Activated CD4-positive, alpha-beta T cell treated with anti-CD3 and anti-CD28 coated beads, Interleukin-2, amount 10 ng/mL, durations not matched to agents 7 days and 5 days (primary cell): ENCODE data around the gene PCED1B. TPM values are rescaled to one million over a fixed set of nuclear protein-coding genes. Genes with fewer than 3 reads are reported as not detected.
"Not testable (repeated sequence)": the region's sequence is repeated elsewhere in the genome, so short reads cannot be mapped to it uniquely, and the experiment has no call there.

Source experiments
- CTCF ChIA-PET: fragments of 350-600 bp; sonication (Branson Sonifier 250); formaldehyde crosslinking; loops from one replicate; lab custom pipeline; 2021; ENCODE audit warnings: antibody characterized with exemption; lab: Charles Lee
- POLR2A ChIA-PET: fragments of 350-600 bp; sonication (Branson Sonifier 250); formaldehyde crosslinking; loops from one replicate; lab custom pipeline; 2021; ENCODE audit warnings: antibody characterized with exemption; lab: Charles Lee
- DNase-seq: peaks from one replicate; pipeline ENCODE4 v3.0.0-alpha.2; 2020
- H3K27ac Mint-ChIP-seq: one replicate; pipeline ENCODE4 v1.8.0; 2021; ENCODE audit warnings: mild to moderate bottlenecking, moderate library complexity, mixed read lengths
- H3K27me3 Mint-ChIP-seq: one replicate; pipeline ENCODE4 v1.8.0; 2021; ENCODE audit warnings: mixed read lengths
- H3K36me3 Mint-ChIP-seq: one replicate; pipeline ENCODE4 v1.8.0; 2021; ENCODE audit warnings: low read depth, mixed read lengths
- H3K4me1 Mint-ChIP-seq: one replicate; pipeline ENCODE4 v1.8.0; 2021; ENCODE audit warnings: mixed read lengths
- H3K4me3 Mint-ChIP-seq: one replicate; pipeline ENCODE4 v1.8.0; 2021; ENCODE audit warnings: mild to moderate bottlenecking, moderate library complexity, mixed read lengths
- H3K9me3 Mint-ChIP-seq: one replicate; pipeline ENCODE4 v1.8.0; 2021; ENCODE audit warnings: mixed read lengths
- total RNA-seq, 2 experiments: library from RNA; stranded (reverse); gene quantifications; one replicate each; pipeline ENCODE4 v1.2.3, GENCODE V29; 2021

The PCED1B gene
- total RNA-seq, 2 experiments from 2014 or later = 58.7 to 59.7 TPM

DNA sequence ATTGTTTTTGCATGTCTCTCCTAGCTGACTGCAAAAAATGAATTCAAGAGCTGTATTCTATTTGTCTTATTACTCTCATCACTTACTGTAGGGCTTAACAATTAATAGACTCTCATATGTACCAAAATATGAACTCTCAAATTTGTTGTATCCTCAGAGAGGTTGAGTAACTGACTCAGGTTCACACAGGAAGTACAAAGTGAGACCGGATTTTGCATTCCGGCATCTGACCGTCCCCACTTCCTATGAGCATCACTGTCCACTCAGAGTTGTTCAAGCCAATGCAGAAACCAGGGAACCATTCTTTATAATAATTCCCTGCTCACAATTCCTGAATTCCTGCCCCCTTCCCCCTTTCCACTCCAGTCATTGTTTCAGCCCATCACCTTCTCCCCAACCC lies 113.6 kb downstream of the PCED1B start:
- Mint-ChIP-seq H3K4me3 (peak overlapping the region; percentile 45), H3K27ac (peak overlapping the region; percentile 88), H3K36me3 (peaks cover 53% of the 10 kb centered on the region), H3K9me3 (peaks cover 7% of the 10 kb centered on the region), H3K4me1 (peaks cover 69% of the 10 kb centered on the region), H3K27me3 (no peaks in the 10 kb centered on the region)
- no peak for DNase-seq
- CTCF ChIA-PET = interaction anchor here (0.9 to 2.3 kb wide), 8 partner anchors 9 to 204 kb away, joined by 3 to 16 read pairs (median 4); no protein-coding TSS in a partner anchor
- POLR2A ChIA-PET = no interaction called here

DNA sequence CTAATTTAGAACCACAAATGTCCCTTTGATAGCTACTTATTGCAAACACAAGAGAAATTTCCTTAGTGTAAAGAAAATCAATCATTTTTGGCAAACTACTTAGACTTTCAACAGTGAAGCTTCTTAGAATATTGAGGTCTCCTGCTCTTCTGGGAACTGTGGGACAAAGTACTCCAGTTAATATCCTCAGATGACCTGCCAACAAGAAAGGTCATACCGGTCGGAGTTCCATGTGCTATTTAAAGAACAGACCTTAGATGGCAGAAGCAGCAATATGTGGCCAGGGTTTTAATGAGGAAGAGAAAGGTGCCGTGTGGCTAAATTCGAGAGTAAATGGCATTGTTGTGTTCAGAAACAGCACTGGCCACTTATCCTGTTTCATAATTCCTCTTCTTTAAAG lies 115.1 kb downstream of the PCED1B start:
- POLR2A ChIA-PET = no interaction called here
- CTCF ChIA-PET = interaction anchor here (0.9 to 2.3 kb wide), 4 partner anchors 10 to 33 kb away, joined by 3 to 16 read pairs (median 4); no protein-coding TSS in a partner anchor
- H3K36me3 Mint-ChIP-seq = peaks cover 43% of the 10 kb centered on the region
- H3K4me1 Mint-ChIP-seq = peaks cover 58% of the 10 kb centered on the region
- no peak for DNase-seq
- H3K27ac Mint-ChIP-seq = peak overlapping the region; percentile 88
- H3K4me3 Mint-ChIP-seq = no peak overlapping the region
- peaks cover 7% of the 10 kb centered on the region for H3K9me3 Mint-ChIP-seq
- H3K27me3 Mint-ChIP-seq = no peaks in the 10 kb centered on the region

DNA sequence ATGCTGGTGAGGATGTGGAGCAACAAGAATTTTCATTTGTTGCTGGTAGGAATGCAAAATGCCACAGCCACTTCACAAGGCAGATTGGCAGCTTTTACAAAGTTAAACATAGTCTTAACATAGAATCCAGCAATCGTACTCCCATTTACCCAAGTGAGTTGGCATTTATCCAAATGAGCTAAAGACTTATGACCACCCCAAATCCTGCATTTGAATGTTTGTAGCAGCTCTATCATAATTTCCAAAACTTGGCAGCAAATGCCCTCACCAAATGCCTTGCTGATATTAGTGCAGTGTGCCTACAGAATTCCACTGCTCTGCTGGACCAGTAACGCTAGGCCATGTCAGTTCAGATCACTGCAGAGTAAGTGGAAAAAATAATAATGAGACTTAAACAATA lies 121.0 kb downstream of the PCED1B start:
- ChIA-PET POLR2A (no interaction called here), CTCF (interaction anchor here (1.2 to 2.0 kb wide), 2 partner anchors 11 to 197 kb away, joined by 3 to 6 read pairs; no protein-coding TSS in a partner anchor)
- H3K27ac Mint-ChIP-seq = peak overlapping the region; percentile 19
- peaks cover 51% of the 10 kb centered on the region for H3K36me3 Mint-ChIP-seq
- no peak overlapping the region for H3K4me3 Mint-ChIP-seq
- H3K9me3 Mint-ChIP-seq = no peaks in the 10 kb centered on the region
- H3K27me3 Mint-ChIP-seq = no peaks in the 10 kb centered on the region
- no peak for DNase-seq
- H3K4me1 Mint-ChIP-seq = peaks cover 33% of the 10 kb centered on the region

DNA sequence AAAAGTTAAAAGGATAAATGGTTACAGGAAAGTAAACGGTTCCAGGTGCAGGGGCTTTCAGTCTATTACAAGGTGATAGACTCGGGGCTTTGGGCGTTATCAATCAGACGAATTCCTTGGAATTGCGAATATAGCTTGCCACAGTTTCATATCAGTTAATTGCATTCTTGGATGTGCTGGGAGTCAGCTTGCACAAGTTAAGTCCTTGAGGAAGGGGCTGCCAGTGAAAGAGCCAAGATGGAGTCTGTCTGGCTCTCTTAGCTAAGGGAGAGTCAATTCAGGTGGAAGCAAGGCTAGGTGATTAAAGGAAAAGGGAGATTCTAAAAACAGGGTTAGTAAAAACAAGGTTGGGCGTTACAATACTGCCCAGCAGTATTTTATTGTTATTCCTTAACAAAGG lies 121.8 kb downstream of the PCED1B start:
- POLR2A ChIA-PET, H3K4me3 Mint-ChIP-seq, DNase-seq, H3K27me3 Mint-ChIP-seq, H3K9me3 Mint-ChIP-seq: not testable (repeated sequence)
- CTCF ChIA-PET = interaction anchor here (0.7 to 2.0 kb wide), 3 partner anchors 9 to 1210 kb away, joined by 4 to 12 read pairs (median 6); no protein-coding TSS in a partner anchor
- Mint-ChIP-seq H3K36me3 (peaks cover 59% of the 10 kb centered on the region), H3K27ac (peak overlapping the region; percentile 26), H3K4me1 (peaks cover 38% of the 10 kb centered on the region)

DNA sequence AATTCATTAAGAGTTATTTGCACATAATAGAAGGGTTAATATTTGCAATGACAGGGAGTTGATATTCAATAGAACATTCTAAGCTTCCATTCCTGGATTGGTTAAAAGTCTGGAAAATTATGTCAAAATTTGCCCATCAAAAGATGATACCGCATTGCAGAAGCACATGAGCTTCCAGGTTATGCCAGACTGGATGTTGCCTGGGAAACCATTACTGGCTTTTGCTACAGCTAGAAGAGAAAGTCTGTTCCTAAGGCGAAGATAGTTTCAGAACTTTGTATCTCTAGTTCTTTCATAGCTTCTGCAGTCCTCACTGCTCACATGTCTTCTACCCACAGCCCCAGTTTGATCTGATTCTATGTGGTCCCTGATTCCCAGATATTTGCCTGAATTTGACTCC lies 122.8 kb downstream of the PCED1B start:
- POLR2A ChIA-PET = no interaction called here
- Mint-ChIP-seq H3K27me3 (no peaks in the 10 kb centered on the region), H3K4me3 (no peak overlapping the region), H3K4me1 (peaks cover 48% of the 10 kb centered on the region), H3K36me3 (peaks cover 69% of the 10 kb centered on the region), H3K9me3 (no peaks in the 10 kb centered on the region), H3K27ac (peak overlapping the region; percentile 10)
- no peak for DNase-seq
- CTCF ChIA-PET = interaction anchor here (1.7 to 2.0 kb wide), 2 partner anchors 10 kb away, joined by 6 to 12 read pairs; no protein-coding TSS in a partner anchor

DNA sequence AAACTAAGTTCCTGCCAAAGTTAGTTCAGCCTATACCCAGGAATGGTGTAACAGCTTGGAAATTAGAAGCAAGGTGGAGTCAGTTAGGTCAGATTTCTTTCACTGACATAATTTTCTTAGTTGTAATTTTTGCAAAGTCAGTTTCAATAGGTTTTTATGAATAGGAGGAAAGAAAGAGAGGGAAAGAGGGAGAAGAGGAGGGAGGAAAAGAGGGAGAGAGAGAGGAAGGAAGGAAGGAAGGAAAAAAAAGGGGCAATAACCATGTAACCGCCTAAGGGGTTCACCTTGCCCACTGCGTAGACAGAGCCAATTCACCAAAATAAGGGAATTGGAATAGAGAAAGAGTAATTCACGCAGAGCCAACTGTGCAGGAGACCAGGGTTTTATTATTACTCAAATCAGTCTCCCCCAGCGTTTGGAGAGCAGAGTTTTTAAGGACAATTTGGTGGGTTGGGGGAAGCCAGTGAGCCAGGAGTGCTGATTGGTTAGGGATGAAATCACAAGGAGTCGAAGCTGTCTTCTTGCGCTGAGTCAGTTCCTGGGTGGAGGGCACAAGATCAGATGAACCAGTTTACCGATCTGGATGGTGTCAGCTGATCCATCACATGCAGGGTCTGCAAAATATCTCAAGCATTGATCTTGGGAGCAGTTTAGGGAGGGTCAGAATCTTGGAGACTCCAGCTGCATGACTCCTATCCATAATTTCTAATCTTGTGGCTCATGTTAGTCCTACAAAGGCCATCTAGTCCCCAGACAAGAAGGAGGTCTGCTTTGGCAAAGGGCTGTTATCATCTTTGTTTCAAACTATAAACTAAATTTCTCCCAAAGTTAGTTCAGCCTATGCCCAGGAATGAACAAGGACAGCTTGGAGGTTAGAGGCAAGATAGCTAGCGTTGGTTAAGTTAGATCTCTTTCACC lies 126.4 kb downstream of the PCED1B start:
- peak overlapping the region; percentile 89 for H3K27ac Mint-ChIP-seq
- ChIA-PET POLR2A (no interaction called here), CTCF (interaction anchor here (2.4 to 2.8 kb wide), 3 partner anchors 12 to 192 kb away, joined by 6 to 16 read pairs (median 10); no protein-coding TSS in a partner anchor)
- H3K27me3 Mint-ChIP-seq = no peaks in the 10 kb centered on the region
- peak overlapping the region; percentile 70 for H3K4me3 Mint-ChIP-seq
- DNase-seq = no peak
- H3K9me3 Mint-ChIP-seq = no peaks in the 10 kb centered on the region
- H3K36me3 Mint-ChIP-seq = peaks cover 80% of the 10 kb centered on the region
- H3K4me1 Mint-ChIP-seq = peaks cover 72% of the 10 kb centered on the region

DNA sequence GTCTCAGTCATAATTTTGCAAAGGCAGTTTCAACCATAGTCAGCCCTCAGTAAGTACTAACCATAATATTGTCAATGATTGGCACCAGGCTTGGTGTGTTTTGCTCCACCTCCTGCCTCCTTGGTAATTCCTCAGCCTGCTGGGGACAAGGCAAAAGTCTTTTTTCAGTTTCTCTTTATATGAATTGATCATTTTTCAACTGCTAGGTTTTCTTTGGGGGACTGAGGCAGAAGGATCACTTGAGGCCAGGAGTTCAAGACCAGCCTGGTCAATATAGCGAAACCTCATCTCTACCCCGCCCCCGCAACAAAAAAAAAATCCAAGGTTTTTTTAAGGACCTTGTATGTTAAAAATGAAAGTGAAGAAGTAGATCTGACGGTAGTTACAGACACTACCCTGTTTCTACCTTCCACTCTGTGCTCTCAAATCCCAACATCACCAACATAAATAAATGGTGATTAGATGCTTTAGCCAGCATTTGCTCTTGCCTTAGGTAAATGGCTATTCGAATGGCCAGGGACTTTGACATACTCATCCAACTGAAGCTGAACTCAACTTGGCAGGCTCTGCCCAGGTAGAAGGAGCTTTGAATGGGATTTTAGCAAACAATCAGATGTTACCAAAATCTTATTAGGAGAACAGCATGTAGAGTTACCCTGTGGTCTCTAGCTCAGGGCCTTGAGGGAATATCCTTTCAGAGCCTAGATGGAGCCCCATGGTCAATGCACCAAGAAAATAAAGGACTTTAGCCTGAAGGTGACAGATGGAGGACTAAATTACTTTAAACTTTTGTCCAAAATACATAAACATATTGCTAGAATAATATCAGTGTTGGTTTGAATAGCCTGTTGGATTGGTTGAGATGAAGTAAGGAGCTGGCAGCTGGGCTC lies 127.3 kb downstream of the PCED1B start:
- peak overlapping the region; percentile 70 for H3K4me3 Mint-ChIP-seq
- H3K36me3 Mint-ChIP-seq = peaks cover 78% of the 10 kb centered on the region
- no peaks in the 10 kb centered on the region for H3K9me3 Mint-ChIP-seq
- H3K27ac Mint-ChIP-seq = peak overlapping the region; percentile 89
- DNase-seq = no peak
- ChIA-PET CTCF (interaction anchor here (0.8 to 2.8 kb wide), 10 partner anchors 9 to 191 kb away, joined by 3 to 16 read pairs (median 4); no protein-coding TSS in a partner anchor), POLR2A (interaction anchor here (1.4 to 1.7 kb wide), 2 partner anchors 9 to 123 kb away, joined by 4 to 9 read pairs; no protein-coding TSS in a partner anchor)
- H3K4me1 Mint-ChIP-seq = peaks cover 73% of the 10 kb centered on the region
- no peaks in the 10 kb centered on the region for H3K27me3 Mint-ChIP-seq

DNA sequence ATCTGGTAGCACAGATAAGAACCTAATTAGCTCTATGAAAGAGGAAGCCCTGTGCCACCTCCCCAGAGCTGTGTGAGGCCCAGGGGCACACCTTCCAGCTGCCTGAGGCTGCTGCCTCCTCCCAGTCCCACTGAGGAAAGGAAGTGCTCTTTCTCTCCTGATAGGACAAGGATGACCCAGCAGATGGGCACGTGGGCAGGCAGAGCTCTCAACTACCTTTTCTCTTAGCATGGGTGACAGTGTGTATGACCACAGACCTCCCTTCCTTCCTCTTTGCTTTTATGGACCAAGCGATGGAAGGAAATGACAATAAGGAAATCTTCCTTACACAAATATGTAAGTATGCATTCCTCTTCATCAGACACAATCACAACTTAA lies 127.9 kb downstream of the PCED1B start:
- peak overlapping the region; percentile 70 for H3K4me3 Mint-ChIP-seq
- CTCF ChIA-PET = interaction anchor here (0.8 to 2.8 kb wide), 12 partner anchors 9 to 190 kb away, joined by 3 to 16 read pairs (median 4); no protein-coding TSS in a partner anchor
- no peaks in the 10 kb centered on the region for H3K9me3 Mint-ChIP-seq
- no peaks in the 10 kb centered on the region for H3K27me3 Mint-ChIP-seq
- H3K36me3 Mint-ChIP-seq = peaks cover 78% of the 10 kb centered on the region
- POLR2A ChIA-PET = interaction anchor here (0.6 to 1.7 kb wide), 5 partner anchors 9 to 190 kb away, joined by 3 to 9 read pairs (median 3); no protein-coding TSS in a partner anchor
- H3K4me1 Mint-ChIP-seq = peaks cover 74% of the 10 kb centered on the region
- peak; percentile 64 for DNase-seq
- H3K27ac Mint-ChIP-seq = peak overlapping the region; percentile 89

DNA sequence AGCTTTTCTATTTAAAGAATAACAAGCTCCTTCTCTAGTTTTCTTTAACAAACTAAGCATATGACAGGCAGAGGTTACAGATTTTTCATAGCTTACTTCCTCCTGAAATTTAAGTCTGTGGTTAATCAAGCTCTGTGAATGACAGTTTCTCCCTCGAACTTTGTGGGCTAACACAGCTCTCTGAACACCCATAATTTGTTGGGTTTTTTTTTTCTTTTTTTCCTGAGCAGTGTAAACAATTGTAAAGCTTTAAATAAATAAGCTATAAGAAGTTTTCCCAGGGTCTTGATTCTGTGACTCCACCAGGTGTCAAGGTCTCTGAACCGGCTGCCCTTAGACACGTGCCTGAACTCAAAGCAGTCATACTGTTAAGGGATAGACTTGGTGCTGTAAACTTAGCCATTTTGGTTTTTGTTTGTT lies 128.4 kb downstream of the PCED1B start:
- POLR2A ChIA-PET = interaction anchor here (0.6 to 1.7 kb wide), 5 partner anchors 8 to 189 kb away, joined by 3 to 9 read pairs (median 3); no protein-coding TSS in a partner anchor
- DNase-seq = no peak
- Mint-ChIP-seq H3K27ac (peak overlapping the region; percentile 89), H3K4me1 (peaks cover 78% of the 10 kb centered on the region), H3K27me3 (no peaks in the 10 kb centered on the region), H3K36me3 (peaks cover 79% of the 10 kb centered on the region), H3K4me3 (peak overlapping the region; percentile 70), H3K9me3 (no peaks in the 10 kb centered on the region)
- CTCF ChIA-PET = interaction anchor here (0.8 to 2.8 kb wide), 11 partner anchors 8 to 190 kb away, joined by 3 to 16 read pairs (median 5); no protein-coding TSS in a partner anchor

DNA sequence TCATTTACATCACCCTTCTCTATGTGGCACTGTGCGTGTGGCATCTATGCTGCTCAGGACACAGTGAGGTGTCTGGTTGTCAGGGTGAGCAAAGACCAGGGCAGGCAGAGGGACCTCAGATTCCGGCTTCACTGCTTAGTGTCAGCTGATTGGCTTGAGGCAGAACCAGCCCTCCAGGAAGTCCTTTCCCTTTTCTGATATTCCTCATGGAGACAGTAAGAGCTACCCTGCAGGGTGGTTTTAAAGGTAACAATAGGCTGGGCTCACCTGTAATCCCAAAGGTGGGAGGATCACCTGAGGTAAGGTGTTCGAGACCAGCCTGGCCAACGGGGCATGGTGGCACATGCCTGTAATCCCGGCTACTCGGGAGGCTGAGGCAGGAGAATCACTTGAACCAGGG lies 129.6 kb downstream of the PCED1B start:
- Mint-ChIP-seq H3K4me1 (peaks cover 81% of the 10 kb centered on the region), H3K9me3 (no peaks in the 10 kb centered on the region), H3K36me3 (peaks cover 81% of the 10 kb centered on the region), H3K27ac (peak overlapping the region; percentile 89), H3K27me3 (no peaks in the 10 kb centered on the region), H3K4me3 (peak overlapping the region; percentile 70)
- ChIA-PET CTCF (interaction anchor here (1.4 kb wide), 1 partner anchor 12 kb away, joined by 3 read pairs; no protein-coding TSS in a partner anchor), POLR2A (interaction anchor here (0.6 kb wide), 1 partner anchor 49 kb away, joined by 3 read pairs; no protein-coding TSS in a partner anchor)
- no peak for DNase-seq

DNA sequence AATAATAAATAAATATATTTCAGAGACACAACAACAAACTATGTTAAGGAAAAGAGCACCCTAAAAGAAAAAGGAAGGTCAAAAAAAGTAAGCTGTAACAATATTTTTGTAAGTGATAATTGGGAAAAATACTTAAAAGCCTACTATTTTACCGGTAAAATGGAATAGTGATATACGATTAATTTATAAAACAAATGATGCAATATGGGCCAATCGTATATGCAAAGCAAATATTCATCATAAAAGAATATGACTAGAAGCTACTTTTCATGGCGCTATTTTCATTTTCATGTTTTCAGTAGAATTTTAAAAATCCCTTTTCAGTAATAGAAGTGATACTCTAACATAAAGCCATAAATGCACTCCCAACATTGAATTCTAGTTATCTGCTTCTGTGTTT lies 131.4 kb downstream of the PCED1B start:
- H3K4me3 Mint-ChIP-seq = peak overlapping the region; percentile 86
- ChIA-PET POLR2A (interaction anchor here (0.7 kb wide), 1 partner anchor 56 kb away, joined by 4 read pairs; no protein-coding TSS in a partner anchor), CTCF (interaction anchor here (0.9 to 1.4 kb wide), 3 partner anchors 15 to 28 kb away, joined by 3 read pairs; no protein-coding TSS in a partner anchor)

More for the DNA sequence above, 131.4 kb downstream of the PCED1B start:
- H3K27ac Mint-ChIP-seq = peak overlapping the region; percentile 94
- no peak for DNase-seq
- H3K36me3 Mint-ChIP-seq = peaks cover 78% of the 10 kb centered on the region
- H3K4me1 Mint-ChIP-seq = peaks cover 69% of the 10 kb centered on the region
- no peaks in the 10 kb centered on the region for H3K27me3 Mint-ChIP-seq
- H3K9me3 Mint-ChIP-seq = no peaks in the 10 kb centered on the region
